Globus pallidus (tissue), 1 donor: Measurements from ENCODE around the gene ULK1.

ENCODE experiments used
- DNase-seq: peaks from one replicate; pipeline ENCODE4 v3.0.0-alpha.2; 2015; ENCODE audit warnings: low spot score

Gene ULK1

DNA sequence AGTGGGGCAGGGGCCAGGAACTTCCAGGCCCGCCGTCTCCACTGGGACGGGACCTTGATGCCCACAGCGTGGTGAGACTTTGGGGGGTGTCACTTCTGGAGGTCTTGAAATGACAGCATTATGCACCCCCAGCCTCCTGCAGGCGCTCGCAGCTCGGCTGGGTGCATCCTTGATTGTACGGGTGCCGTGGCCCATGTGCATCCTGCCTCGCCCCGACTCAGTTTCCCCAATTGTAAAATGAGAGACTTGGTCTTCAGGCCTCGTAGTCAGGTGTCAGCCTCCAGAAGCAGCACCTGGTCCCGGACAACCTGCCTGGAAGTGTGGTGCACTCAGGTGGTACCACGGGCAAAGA, 25.7 kb downstream of the ULK1 start:
- no peak for DNase-seq

DNA sequence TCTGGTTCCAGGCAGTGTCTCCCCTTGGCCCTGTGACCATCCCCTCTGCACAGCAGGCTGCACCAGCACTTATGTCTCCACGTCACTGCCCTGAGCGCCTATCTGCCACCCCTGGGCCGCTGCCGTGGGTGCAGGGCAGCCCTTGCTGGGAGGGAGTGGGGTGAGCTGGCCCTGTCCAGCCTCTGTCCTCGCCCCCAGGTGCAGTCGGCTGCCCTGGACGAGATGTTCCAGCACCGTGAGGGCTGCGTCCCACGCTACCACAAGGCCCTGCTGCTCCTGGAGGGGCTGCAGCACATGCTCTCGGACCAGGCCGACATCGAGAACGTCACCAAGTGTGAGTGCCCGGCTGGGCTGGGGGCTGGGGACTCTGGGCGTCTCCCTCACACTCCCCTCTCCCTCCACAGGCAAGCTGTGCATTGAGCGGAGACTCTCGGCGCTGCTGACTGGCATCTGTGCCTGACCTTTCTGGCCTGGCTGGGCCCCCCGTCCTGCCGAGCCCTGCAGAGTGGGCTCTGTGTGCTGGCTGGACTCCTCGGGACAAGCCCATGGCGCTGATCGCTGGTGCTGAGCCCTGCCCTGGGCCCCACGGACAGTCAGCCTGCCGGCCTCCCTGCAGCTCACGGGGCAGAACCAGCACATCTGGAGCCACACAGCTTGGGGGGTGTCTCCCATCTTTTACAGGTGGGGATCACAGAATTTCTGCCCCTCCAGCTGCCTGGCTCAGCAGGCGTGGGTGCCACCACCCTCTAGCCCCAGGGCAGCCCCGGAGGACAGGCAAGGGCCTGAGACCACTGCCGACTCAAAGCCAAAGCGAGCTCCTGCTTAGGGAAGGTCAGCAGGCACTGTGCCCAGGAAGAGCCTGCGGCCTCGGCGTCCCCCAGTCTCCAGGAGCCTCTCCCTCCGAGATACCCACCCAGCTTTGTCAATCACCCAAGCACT, 26.7 kb downstream of the ULK1 start:
- DNase-seq: no peak

DNA sequence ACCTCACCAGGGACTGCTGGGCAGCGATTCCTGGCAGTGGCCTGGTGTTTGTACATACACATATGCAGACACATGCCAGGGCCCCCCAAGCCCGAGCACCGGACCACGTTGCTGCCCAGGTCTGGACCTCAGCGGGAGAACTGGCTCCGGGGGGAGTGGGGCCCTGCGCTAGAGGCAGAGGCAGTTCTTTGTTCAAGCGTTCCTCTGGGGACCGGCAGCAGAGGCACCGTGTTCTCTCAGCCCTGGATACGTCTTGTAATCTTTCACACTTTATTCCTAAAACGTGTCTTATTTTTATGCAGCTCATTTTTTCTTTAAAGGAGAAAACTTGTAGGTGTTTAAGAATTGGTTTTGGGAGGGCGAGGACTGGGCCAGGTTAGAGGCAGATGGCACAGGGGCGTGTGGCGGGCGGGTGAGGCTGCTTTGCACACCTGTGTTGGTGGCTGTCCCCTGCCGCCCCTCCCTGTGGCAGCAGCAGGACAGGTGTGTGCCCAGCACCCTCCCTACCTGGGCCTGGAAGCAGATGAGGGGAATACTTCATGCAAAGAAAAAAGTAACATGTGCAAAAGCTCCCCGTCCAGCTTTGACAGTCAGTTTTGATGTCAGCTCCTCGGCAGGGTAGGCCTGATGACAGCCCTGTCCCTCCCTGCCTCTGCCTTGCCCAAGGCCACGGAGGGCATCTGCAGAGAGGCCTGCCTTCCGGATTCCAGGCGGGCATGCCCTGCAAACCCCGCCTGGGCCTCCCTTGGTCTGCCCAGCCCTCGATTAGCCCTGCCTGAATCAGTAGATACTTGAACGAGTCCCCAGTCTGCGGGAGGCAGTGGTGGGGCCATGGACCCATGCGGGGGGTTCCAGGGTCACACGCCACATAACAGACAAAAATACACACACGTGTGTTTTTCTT, 27.7 kb downstream of the ULK1 start:
- DNase-seq: no peak

DNA sequence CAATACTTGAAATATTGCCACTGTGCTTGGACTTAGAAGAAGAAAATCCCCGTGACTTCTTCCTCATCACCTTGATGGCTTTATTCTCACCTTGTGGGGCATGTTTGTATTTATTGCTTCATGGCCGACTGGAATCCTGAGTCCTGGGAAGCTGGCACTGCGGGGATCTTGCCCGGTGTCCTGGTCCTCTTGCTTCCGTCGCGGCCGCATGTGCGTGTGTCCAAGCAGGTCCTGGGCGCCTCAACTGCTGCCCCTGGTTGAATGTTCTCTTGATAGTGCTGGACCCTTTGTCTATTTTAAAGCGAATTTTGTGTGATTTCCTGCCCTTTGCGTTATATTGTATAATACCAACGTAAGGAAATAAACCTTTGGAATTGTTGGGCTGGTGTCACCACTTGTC, 28.4 kb downstream of the ULK1 start:
- no peak for DNase-seq

GRCh38 chr12:131923260-131923659, 28.8 kb downstream of the ULK1 start:
- DNase-seq: no peak

GRCh38 chr12:131927110-131928079, 33.0 kb downstream of the ULK1 start:
- no peak for DNase-seq

DNA sequence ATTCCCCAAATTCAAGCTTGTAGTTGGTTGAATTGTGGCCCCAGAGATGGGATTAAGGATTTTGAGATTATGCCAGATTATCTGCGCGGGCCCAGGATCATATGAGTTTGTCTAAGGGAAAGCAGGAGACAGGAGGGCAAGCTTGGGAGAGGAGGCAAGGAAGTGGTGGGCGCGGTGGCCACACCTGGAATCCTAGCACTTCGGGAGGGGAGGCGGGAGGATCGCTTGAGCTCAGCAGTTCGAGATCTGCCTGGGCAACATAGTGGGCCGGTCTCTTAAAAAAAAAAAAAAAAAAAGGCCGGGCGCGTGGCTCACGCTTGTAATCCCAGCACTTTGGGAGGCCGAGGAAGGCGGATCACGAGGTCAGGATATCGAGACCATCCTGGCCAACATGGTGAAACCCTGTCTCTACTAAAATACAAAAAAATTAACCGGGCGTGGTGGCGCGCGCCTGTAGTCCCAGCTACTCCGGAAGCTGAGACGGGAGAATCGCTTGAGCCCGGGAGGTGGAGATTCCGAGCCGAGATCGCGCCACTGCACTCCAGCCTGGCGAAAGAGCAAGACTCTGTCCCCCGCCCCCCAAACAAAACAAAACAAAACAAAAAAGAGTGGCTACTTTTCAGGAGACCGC, 33.8 kb downstream of the ULK1 start:
- DNase-seq: no peak

- DNase-seq: peak; percentile 91
Measured at GRCh38 chr12:131928711-131929580, 34.5 kb downstream of the ULK1 start, which contains the start of gene PUS1. Gene PUS1, plus strand, starts transcription at chr12:131929276. Its CDS starts 447 bp downstream, at chr12:131929723.

- DNase-seq: no peak
Measured at GRCh38 chr12:131929581-131930456, 35.4 kb downstream of the ULK1 start.

DNA sequence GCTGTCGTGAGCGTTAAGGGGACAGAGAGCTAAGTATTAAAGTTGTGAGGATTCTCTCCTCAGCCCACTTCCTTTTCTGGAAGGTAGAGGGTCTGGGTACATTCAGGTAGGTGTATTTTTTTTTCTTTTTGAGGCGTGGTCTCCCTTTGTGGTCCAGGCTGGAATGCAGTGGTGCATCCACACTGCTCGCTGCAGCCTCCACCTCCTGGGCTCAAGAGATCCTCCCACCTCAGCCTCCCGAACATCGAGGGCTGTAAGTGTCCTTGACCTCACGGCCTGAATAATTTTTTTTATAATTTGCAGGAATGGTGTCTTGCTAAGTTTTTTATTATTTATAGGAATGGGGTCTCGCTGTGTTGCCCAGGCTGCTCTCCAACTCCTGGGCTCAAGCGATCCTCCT, 36.1 kb downstream of the ULK1 start:
- no peak for DNase-seq

DNA sequence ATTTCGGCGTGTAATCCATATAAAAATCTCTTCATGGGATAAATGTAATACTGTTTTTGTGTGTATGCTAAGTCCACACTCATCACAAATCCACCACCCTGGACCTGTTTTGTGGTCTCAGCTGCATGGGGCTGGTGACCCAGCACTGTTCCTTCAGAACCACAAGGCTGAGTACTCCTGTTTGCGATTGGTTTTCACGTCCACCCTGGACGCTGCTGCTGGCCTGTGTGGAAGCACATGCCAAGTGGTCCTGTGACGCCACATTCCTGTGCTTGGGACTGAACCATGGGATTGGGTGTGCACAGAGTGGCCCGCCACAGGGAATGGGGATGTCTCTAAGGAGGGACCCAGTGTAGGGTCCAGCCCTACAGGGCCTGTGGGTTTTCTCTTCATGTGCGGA, 39.0 kb downstream of the ULK1 start:
- no peak for DNase-seq

DNA sequence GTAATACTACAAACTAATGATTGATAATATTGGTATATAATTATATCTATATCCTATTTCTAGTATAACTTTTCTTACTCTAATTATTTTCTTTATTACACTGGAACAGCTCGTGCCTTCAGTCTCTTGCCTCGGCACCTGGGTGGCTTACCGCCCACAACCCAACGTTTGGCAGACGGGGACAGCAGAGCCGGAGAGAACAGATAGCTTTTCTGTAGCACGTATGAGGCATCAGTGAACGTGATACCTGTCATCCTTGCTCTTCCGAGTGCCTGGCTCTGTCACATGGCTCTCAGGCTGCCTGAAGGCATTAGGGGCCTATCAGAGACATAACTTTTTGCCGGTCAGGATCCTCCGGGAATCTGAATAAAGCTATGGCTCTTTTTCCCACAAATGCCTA, 40.1 kb downstream of the ULK1 start:
- no peak for DNase-seq

DNA sequence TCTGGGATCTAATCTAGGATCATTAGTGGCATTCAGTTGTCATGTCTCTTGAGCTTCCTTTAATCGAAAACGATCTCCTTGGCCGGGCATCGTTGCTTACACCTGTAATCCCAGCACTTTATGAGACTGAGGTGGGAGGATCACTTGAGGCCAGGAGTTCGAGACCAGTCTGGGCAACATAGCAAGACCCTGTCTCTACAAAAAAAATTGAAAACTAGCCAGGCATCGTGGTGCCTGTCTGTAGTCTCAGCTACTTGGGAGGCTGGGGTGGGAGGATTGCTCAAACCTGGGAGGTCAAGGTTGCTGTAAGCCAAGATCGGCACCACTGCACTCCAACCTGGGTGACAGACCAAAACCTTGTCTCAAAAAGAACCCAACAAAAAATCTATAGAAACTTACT, 43.7 kb downstream of the ULK1 start:
- DNase-seq: no peak

DNA sequence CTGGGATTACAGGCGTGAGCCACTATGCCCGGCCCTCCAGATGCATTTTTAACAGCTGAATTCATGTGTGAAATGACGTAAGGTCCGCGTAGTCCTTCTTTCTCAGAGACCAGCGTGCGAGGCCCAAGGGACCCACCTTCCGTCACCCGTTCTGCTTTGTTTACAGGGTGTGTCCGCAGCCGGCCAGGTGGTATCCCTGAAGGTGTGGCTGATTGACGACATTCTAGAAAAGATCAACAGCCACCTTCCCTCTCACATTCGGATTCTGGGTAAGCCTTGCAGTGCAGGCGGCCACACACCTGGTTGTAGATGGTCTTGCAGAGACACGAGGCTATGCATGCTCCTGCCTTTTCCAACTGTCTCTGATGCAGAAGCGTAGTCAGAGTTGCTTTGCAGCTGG, 44.6 kb downstream of the ULK1 start:
- DNase-seq: no peak

- no peak for DNase-seq
Measured at GRCh38 chr12:131940141-131940547, 45.7 kb downstream of the ULK1 start.

- DNase-seq: no peak
Measured at GRCh38 chr12:131941116-131941986, 46.9 kb downstream of the ULK1 start.

- no peak for DNase-seq
Measured at GRCh38 chr12:131941987-131942341, 47.5 kb downstream of the ULK1 start.

DNA sequence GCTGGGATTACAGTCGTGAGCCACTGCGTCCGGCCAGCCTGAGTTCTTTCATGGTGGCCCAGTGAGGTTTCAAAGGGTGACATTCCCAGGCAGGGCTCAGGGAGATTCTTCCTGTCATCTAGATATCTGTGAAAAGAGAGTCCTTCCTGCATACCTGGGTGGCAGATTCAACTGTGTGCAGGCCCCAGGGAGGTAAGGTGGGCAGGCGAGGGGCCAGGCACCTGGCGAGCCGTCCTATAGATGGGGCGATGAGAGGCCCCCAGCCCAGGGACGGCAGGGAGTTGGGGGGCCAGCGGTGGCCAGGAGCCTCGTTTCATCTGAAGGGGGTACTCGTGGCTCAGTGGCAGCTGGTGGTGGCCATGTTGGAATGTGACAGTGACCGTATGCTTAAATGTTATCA, 48.2 kb downstream of the ULK1 start:
- DNase-seq: no peak
